BLaER1 treated with 17β-estradiol and CSF1 and Interleukin-3, amounts not matched to agents 10 nM and 100 nM (cell line): ENCODE measurements around the gene PGBD1.

Source experiments
- H3K27ac ChIP-seq, 11 experiments: shearing (Covaris generic); formaldehyde crosslinking; 2 replicates each; pipeline ENCODE4 v1.8.1; 2022
- H3K27me3 ChIP-seq, 11 experiments: shearing (Covaris generic); formaldehyde crosslinking; 2 replicates each; pipeline ENCODE4 v1.8.1; 2022
- H3K36me3 ChIP-seq, 11 experiments: shearing (Covaris generic); formaldehyde crosslinking; 2 replicates each; pipeline ENCODE4 v1.8.1; 2022
- H3K4me1 ChIP-seq, 10 experiments: shearing (Covaris generic); formaldehyde crosslinking; 2 replicates each; pipeline ENCODE4 v1.8.1; 2022
- H3K4me2 ChIP-seq, 11 experiments: shearing (Covaris generic); formaldehyde crosslinking; 2 replicates each; pipeline ENCODE4 v1.8.1; 2022
- H3K4me3 ChIP-seq, 10 experiments: shearing (Covaris generic); formaldehyde crosslinking; 2 replicates each; pipeline ENCODE4 v1.8.1; 2022
- H3K9ac ChIP-seq, 11 experiments: shearing (Covaris generic); formaldehyde crosslinking; 2 replicates each; pipeline ENCODE4 v1.8.1; 2022
- H3K9me3 ChIP-seq, 11 experiments: shearing (Covaris generic); formaldehyde crosslinking; replicated peaks in 1 of 11; 2 replicates each; pipeline ENCODE4 v1.8.1; 2022
- H4K20me1 ChIP-seq, 11 experiments: shearing (Covaris generic); formaldehyde crosslinking; 2 replicates each; pipeline ENCODE4 v1.8.1; 2022
- Cebpa-rat ChIP-seq, 11 experiments: shearing (Covaris generic); IDR thresholded peaks; 2 replicates each; pipeline ENCODE4 v1.8.1; 2022

Gene PGBD1

GRCh38 chr6:28264834-28265401, 16.5 kb upstream of the PGBD1 start:
- no peaks in the 10 kb centered on the region for H4K20me1 ChIP-seq
- H3K4me3 ChIP-seq, result no peak overlapping the region
- no peaks in the 10 kb centered on the region for H3K9me3 ChIP-seq
- no peaks in the 10 kb centered on the region for H3K27me3 ChIP-seq
- no peak overlapping the region for H3K9ac ChIP-seq
- TF ChIP-seq Cebpa-rat (IDR thresholded peaks at IDR 0.05), result no peak
- H3K4me2 ChIP-seq, result no peak overlapping the region
- H3K27ac ChIP-seq, result no peak overlapping the region
- H3K36me3 ChIP-seq, result no peaks in the 10 kb centered on the region
- peaks cover 21 to 38% (median 31%) of the 10 kb centered on the region in 10 experiments for H3K4me1 ChIP-seq

- no peaks in the 10 kb centered on the region for H4K20me1 ChIP-seq
- no peaks in the 10 kb centered on the region for H3K9me3 ChIP-seq
- peaks cover 0 to 7% (median 3%) of the 10 kb centered on the region in 11 experiments; a peak in 9 of 22 replicates for H3K36me3 ChIP-seq
- no peaks in the 10 kb centered on the region for H3K27me3 ChIP-seq
- H3K4me2 ChIP-seq, result peak overlapping the region; percentile 75 to 95 (median 87)
- peaks cover 20 to 36% (median 24%) of the 10 kb centered on the region in 10 experiments for H3K4me1 ChIP-seq
- H3K27ac ChIP-seq, result peak overlapping the region; percentile 72 to 88 (median 84)
- peak overlapping the region; percentile 68 to 82 (median 74) for H3K4me3 ChIP-seq
- TF ChIP-seq Cebpa-rat (IDR thresholded peaks at IDR 0.05), result no peak
- H3K9ac ChIP-seq, result peak overlapping the region; percentile 80 to 90 (median 85)
Measured at GRCh38 chr6:28266563-28266961, 14.8 kb upstream of the PGBD1 start.

GRCh38 chr6:28266962-28267694, 14.2 kb upstream of the PGBD1 start, which contains the start of gene ZSCAN26:
Gene ZSCAN26, plus strand, starts transcription at chr6:28267143. Its CDS starts 4,777 bp downstream, at chr6:28271920.
- H3K27me3 ChIP-seq, result no peaks in the 10 kb centered on the region
- peak within 1 kb of the TSS; percentile 68 to 82 (median 74) for H3K4me3 ChIP-seq
- H4K20me1 ChIP-seq, result no peaks in the 10 kb centered on the region
- H3K9ac ChIP-seq, result peak within 1 kb of the TSS; percentile 80 to 90 (median 85)
- peak within 1 kb of the TSS; percentile 75 to 95 (median 87) for H3K4me2 ChIP-seq
- H3K36me3 ChIP-seq, result peaks cover 5 to 13% (median 9%) of the 10 kb centered on the region in 11 experiments
- no peaks in the 10 kb centered on the region for H3K9me3 ChIP-seq
- peaks cover 20 to 36% (median 24%) of the 10 kb centered on the region in 10 experiments for H3K4me1 ChIP-seq
- H3K27ac ChIP-seq, result peak within 1 kb of the TSS; percentile 72 to 88 (median 84)
- no peak for TF ChIP-seq Cebpa-rat (IDR thresholded peaks at IDR 0.05)

- Histone ChIP-seq H3K27ac (peak overlapping the region; percentile 72 to 88 (median 84); a peak in 19 of 22 replicates), H3K27me3 (no peaks in the 10 kb centered on the region)
- no peak for TF ChIP-seq Cebpa-rat (IDR thresholded peaks at IDR 0.05)
Measured at GRCh38 chr6:28267695-28268059, 13.7 kb upstream of the PGBD1 start.

DNA sequence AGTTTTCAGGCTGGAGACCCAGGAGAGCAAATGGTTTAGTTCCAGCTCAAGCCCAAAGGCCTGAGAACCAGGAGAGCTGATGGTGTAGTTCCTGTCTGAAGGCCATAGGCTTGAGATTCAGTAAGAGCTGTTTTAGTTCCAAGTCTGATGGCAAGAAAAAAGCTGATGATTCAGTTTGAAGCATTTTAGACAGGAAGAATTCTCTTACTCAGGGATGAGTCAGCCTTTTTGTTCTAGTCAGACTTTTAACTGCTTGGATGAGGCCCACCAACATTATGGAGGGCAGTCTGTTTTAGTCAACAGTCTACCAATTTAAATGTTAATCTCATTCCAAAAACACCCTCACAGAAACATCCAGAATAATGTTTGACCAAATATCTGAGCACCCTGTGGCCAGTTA, 11.9 kb upstream of the PGBD1 start:
- no peaks in the 10 kb centered on the region for H3K9me3 ChIP-seq
- peaks cover 18 to 53% (median 23%) of the 10 kb centered on the region in 10 experiments for H3K4me1 ChIP-seq
- H3K27me3 ChIP-seq, result no peaks in the 10 kb centered on the region
- peak overlapping the region in 5 of 11 experiments; percentile 7 to 56 (median 32); a peak in 8 of 22 replicates for H3K4me2 ChIP-seq
- H3K36me3 ChIP-seq, result peaks cover 29 to 36% (median 32%) of the 10 kb centered on the region in 11 experiments
- H3K4me3 ChIP-seq, result no peak overlapping the region
- H3K27ac ChIP-seq, result peak overlapping the region in 2 of 11 experiments; percentile 33 to 39; a peak in 2 of 22 replicates
- H4K20me1 ChIP-seq, result no peaks in the 10 kb centered on the region
- H3K9ac ChIP-seq, result no peak overlapping the region
- TF ChIP-seq Cebpa-rat (IDR thresholded peaks at IDR 0.05), result no peak

More at GRCh38 chr6:28267695-28268059, 13.7 kb upstream of the PGBD1 start:
- Histone ChIP-seq H3K4me2 (peak overlapping the region; percentile 75 to 95 (median 87)), H3K4me1 (peaks cover 20 to 36% (median 24%) of the 10 kb centered on the region in 10 experiments), H4K20me1 (no peaks in the 10 kb centered on the region), H3K36me3 (peaks cover 11 to 18% (median 14%) of the 10 kb centered on the region in 11 experiments), H3K4me3 (peak overlapping the region; percentile 68 to 82 (median 74)), H3K9me3 (no peaks in the 10 kb centered on the region), H3K9ac (peak overlapping the region; percentile 80 to 90 (median 85))

DNA sequence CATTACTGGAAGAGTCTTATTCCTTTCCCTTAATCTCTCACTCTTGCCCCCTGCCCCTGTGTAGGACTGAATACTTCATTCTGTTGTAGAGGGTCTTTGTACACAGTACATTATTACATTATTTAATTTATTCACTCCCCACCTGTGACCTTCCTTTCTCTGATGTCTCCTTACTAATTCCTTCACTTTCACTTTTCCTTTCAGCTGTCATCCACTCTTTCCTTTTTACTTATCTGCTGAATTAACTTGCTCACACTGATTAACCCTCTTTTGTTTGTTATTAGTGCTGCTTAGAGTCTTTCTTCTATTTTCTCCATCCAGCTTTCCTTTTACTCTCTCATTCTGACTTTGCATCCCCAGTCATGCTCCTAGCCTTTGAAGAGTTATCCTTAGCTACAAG, 6.5 kb upstream of the PGBD1 start:
- Histone ChIP-seq H3K4me3 (no peak overlapping the region), H3K9ac (0 out of 22 replicates have a peak overlapping the region, but pooled peaks of 1 of the 11 experiments have one; percentile 12), H4K20me1 (no peaks in the 10 kb centered on the region), H3K4me2 (no peak overlapping the region), H3K27ac (no peak overlapping the region), H3K27me3 (peaks cover 0 to 3% (median under 1%) of the 10 kb centered on the region in 11 experiments; a peak in 4 of 22 replicates), H3K9me3 (no peaks in the 10 kb centered on the region), H3K36me3 (peaks cover 56 to 69% (median 66%) of the 10 kb centered on the region in 11 experiments), H3K4me1 (peaks cover 0 to 24% (median 0%) of the 10 kb centered on the region in 10 experiments; a peak in 6 of 20 replicates)
- TF ChIP-seq Cebpa-rat (IDR thresholded peaks at IDR 0.05), result no peak

DNA sequence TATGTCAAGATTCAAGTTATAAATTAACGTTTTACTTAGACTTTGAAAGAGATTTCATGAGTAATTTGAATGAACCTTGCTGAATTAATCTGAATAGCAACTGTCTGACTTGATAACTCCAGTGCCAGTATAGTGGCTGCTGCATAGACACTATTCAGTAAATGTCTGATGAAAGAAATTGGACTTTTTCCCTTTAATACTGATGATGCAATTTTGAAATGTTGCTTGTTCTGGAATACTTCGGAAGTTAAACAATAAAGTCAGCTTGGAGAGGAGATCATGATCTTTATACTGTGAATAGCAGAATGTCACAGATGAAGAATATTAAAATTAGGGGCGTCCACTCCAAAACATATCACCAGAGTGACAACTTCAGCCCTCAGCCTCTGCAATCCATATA, 3.6 kb upstream of the PGBD1 start:
- H4K20me1 ChIP-seq, result no peaks in the 10 kb centered on the region
- no peak overlapping the region for H3K27ac ChIP-seq
- H3K27me3 ChIP-seq, result peaks cover 16 to 32% (median 27%) of the 10 kb centered on the region in 11 experiments
- TF ChIP-seq Cebpa-rat (IDR thresholded peaks at IDR 0.05), result no peak
- H3K36me3 ChIP-seq, result peaks cover 45 to 54% (median 50%) of the 10 kb centered on the region in 11 experiments
- no peak overlapping the region for H3K4me3 ChIP-seq
- peaks cover 0 to 32% (median 9%) of the 10 kb centered on the region in 10 experiments; a peak in 8 of 20 replicates for H3K4me1 ChIP-seq
- peaks cover 0 to 3% (median under 1%) of the 10 kb centered on the region in 11 experiments; a peak in 6 of 22 replicates for H3K9me3 ChIP-seq
- H3K9ac ChIP-seq, result no peak overlapping the region
- H3K4me2 ChIP-seq, result no peak overlapping the region

- Histone ChIP-seq H3K36me3 (peaks cover 19 to 46% (median 38%) of the 10 kb centered on the region in 11 experiments; a peak in 21 of 22 replicates), H3K27ac (no peak overlapping the region), H3K9ac (peak overlapping the region; percentile 70 to 83 (median 79); a peak in 20 of 22 replicates), H3K4me1 (peaks cover 0 to 15% (median 8%) of the 10 kb centered on the region in 10 experiments; a peak in 5 of 20 replicates), H3K4me2 (peak overlapping the region; percentile 75 to 89 (median 81)), H4K20me1 (no peaks in the 10 kb centered on the region), H3K9me3 (peaks cover 0 to 8% (median 4%) of the 10 kb centered on the region in 11 experiments; a peak in 8 of 22 replicates), H3K27me3 (peaks cover 16 to 34% (median 27%) of the 10 kb centered on the region in 11 experiments), H3K4me3 (peak overlapping the region; percentile 62 to 74 (median 68))
- no peak for TF ChIP-seq Cebpa-rat (IDR thresholded peaks at IDR 0.05)
Measured at GRCh38 chr6:28280595-28281287, 631 bp upstream of the PGBD1 start.
